Mesendoderm (in vitro differentiated cells): ENCODE results near the gene BCO2.
"Not testable (repeated sequence)": the region's sequence is repeated elsewhere in the genome, so short reads cannot be mapped to it uniquely, and the experiment has no call there.

Experiments used
- DNase-seq: peaks from one replicate; pipeline ENCODE4 v3.0.0; 2013
- H2AK5ac ChIP-seq: 2 replicates; pipeline ENCODE4 v1.6.1; 2013; ENCODE audit warnings: low read length, inconsistent platforms
- H2BK120ac ChIP-seq: 2 replicates; pipeline ENCODE4 v1.6.1; 2013; ENCODE audit warnings: low read depth, mild to moderate bottlenecking, low read length, moderate library complexity, mixed read lengths
- H2BK15ac ChIP-seq: replicated peaks from 2 replicates; pipeline ENCODE4 v1.6.1; 2013; ENCODE audit warnings: low read depth, mild to moderate bottlenecking, moderate library complexity
- H2BK5ac ChIP-seq: 2 replicates; pipeline ENCODE4 v1.6.1; 2013; ENCODE audit warnings: low read length, inconsistent platforms
- H3K18ac ChIP-seq: 2 replicates; pipeline ENCODE4 v1.6.1; 2013; ENCODE audit warnings: mild to moderate bottlenecking, low read length, mixed read lengths
- H3K23ac ChIP-seq: one replicate; pipeline ENCODE4 v1.6.1; 2013; ENCODE audit warnings: low read length
- H3K27ac ChIP-seq: 2 replicates; pipeline ENCODE4 v1.5.1; 2013; ENCODE audit warnings: low read depth, mild to moderate bottlenecking, inconsistent platforms, low read length, moderate library complexity
- H3K27me3 ChIP-seq: 2 replicates; pipeline ENCODE4 v1.6.1; 2013; ENCODE audit warnings: low read length, control low read depth, mild to moderate bottlenecking, inconsistent platforms; ENCODE audit not compliant: insufficient read depth, poor library complexity
- H3K36me3 ChIP-seq: 2 replicates; pipeline ENCODE4 v1.6.1; 2013; ENCODE audit warnings: low read length, inconsistent platforms; ENCODE audit not compliant: control insufficient read depth, insufficient read depth
- H3K4ac ChIP-seq: one replicate; pipeline ENCODE4 v1.6.1; 2013; ENCODE audit warnings: low read depth, mild to moderate bottlenecking, low read length, moderate library complexity
- H3K4me1 ChIP-seq: 2 replicates; pipeline ENCODE4 v1.6.1; 2013; ENCODE audit warnings: low read depth, low read length, inconsistent platforms; ENCODE audit not compliant: control insufficient read depth
- H3K4me2 ChIP-seq: 2 replicates; pipeline ENCODE4 v1.6.1; 2013; ENCODE audit warnings: low read length
- H3K4me3 ChIP-seq: 2 replicates; pipeline ENCODE4 v1.5.1; 2013; ENCODE audit warnings: mild to moderate bottlenecking, low read length
- H3K56ac ChIP-seq: one replicate; pipeline ENCODE4 v1.6.1; 2013; ENCODE audit warnings: low read length
- H3K79me1 ChIP-seq: 2 replicates; pipeline ENCODE4 v1.6.1; 2013; ENCODE audit warnings: low read length, inconsistent platforms
- H3K79me2 ChIP-seq: 2 replicates; pipeline ENCODE4 v1.6.1; 2013; ENCODE audit warnings: mild to moderate bottlenecking, low read length; ENCODE audit not compliant: control insufficient read depth, insufficient read depth
- H3K9ac ChIP-seq: 2 replicates; pipeline ENCODE4 v1.6.1; 2013; ENCODE audit warnings: low read length, inconsistent platforms
- H4K5ac ChIP-seq: one replicate; pipeline ENCODE4 v1.6.1; 2013; ENCODE audit warnings: low read length
- H4K8ac ChIP-seq: one replicate; pipeline ENCODE4 v1.6.1; 2013; ENCODE audit warnings: low read depth, mild to moderate bottlenecking, control low read depth, low read length, moderate library complexity
- WGBS: extraction: QIAGEN DNeasy Blood & Tissue Kit; methylation state at CpG from one replicate; pipeline ENCODE4 v1.1.7; 2013; ENCODE audit warnings: low lambda C conversion rate, missing lambda C conversion rate; ENCODE audit not compliant: insufficient coverage; ENCODE audit errors: extremely low coverage; 5-methylcytosine and 5-hydroxymethylcytosine counted together

The BCO2 gene

GRCh38 chr11:112196519-112197087 lies 21.3 kb downstream of the BCO2 start:
- DNase-seq, result no peak
- Histone ChIP-seq H3K4ac (no peak overlapping the region), H3K9ac (no peak overlapping the region), H3K36me3 (no peaks in the 10 kb centered on the region), H2BK120ac (no peak overlapping the region), H4K5ac (no peak overlapping the region), H3K79me2 (no peaks in the 10 kb centered on the region), H3K79me1 (no peaks in the 10 kb centered on the region), H3K4me2 (no peak overlapping the region), H2BK15ac (no peak overlapping the region), H3K4me3 (no peak overlapping the region), H2AK5ac (no peak overlapping the region), H3K18ac (no peak overlapping the region), H2BK5ac (no peak overlapping the region), H4K8ac (no peak overlapping the region), H3K23ac (no peak overlapping the region), H3K27me3 (no peaks in the 10 kb centered on the region), H3K27ac (no peak overlapping the region), H3K56ac (no peak overlapping the region), H3K4me1 (no peaks in the 10 kb centered on the region)
- WGBS, result no CpG with 5 or more reads among the region's 2 CpGs

DNA sequence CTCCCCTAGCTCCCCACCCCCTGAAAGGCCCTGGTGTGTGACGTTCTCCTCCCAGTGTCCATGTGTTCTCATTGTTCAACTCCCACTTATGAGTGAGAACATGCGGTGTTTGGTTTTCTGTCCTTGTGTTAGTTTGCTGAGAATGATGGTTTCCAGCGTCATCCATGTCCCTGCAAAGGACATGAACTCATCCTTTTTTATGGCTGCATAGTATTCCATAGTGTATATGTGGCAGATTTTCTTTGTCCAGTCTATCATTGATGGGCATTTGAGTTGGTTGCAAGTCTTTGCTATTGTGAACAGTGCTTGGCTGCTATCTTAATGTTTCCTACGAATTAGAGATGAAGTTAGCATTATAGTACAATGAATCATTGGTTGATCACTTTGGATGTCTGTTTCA lies 23.8 kb downstream of the BCO2 start:
- H3K9ac ChIP-seq, H3K79me2 ChIP-seq, H3K18ac ChIP-seq, H4K8ac ChIP-seq, H2AK5ac ChIP-seq, H3K27ac ChIP-seq, H3K27me3 ChIP-seq, DNase-seq, H3K23ac ChIP-seq, H3K4me2 ChIP-seq, H3K4ac ChIP-seq, H3K56ac ChIP-seq, H3K79me1 ChIP-seq, H2BK120ac ChIP-seq, H2BK5ac ChIP-seq, H4K5ac ChIP-seq, H3K4me3 ChIP-seq, H3K4me1 ChIP-seq, H2BK15ac ChIP-seq, H3K36me3 ChIP-seq: not testable (repeated sequence)
- WGBS, result no CpG with 5 or more reads among the region's 4 CpGs

- Histone ChIP-seq H4K8ac (no peak overlapping the region), H3K4me3 (no peak overlapping the region), H2BK15ac (no peak overlapping the region), H2AK5ac (no peak overlapping the region), H3K4me1 (no peaks in the 10 kb centered on the region), H3K79me2 (no peaks in the 10 kb centered on the region), H3K36me3 (no peaks in the 10 kb centered on the region), H3K4me2 (no peak overlapping the region), H2BK5ac (no peak overlapping the region), H3K79me1 (no peaks in the 10 kb centered on the region), H3K27me3 (no peaks in the 10 kb centered on the region), H4K5ac (no peak overlapping the region), H2BK120ac (no peak overlapping the region), H3K4ac (no peak overlapping the region), H3K9ac (no peak overlapping the region), H3K23ac (no peak overlapping the region), H3K18ac (no peak overlapping the region), H3K27ac (no peak overlapping the region), H3K56ac (no peak overlapping the region)
- no peak for DNase-seq
- no CpG with 5 or more reads among the region's 2 CpGs for WGBS
Measured at GRCh38 chr11:112200252-112200651, 24.9 kb downstream of the BCO2 start.

DNA sequence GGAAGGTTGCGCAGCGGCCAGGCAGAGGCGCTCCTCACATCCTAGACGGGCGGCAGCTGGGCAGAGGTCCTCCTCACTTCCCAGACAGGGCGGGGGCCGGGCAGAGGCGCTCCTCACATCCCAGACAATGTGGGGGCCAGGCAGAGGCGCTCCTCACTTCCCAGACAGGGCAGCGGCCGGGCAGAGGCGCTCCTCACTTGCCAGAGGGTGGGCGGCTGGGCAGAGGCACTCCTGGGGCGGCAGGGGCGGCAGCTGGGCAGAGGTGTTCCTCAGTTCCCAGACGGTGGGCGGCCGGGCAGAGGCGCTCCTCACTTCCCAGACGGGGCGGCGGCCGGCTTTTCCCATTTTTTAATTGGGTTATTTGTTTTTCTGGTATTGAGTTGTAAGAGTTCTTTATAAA lies 30.8 kb downstream of the BCO2 start:
- H3K27ac ChIP-seq, result no peak overlapping the region
- H2BK120ac ChIP-seq, result no peak overlapping the region
- H3K27me3 ChIP-seq, result no peaks in the 10 kb centered on the region
- H3K56ac ChIP-seq, result no peak overlapping the region
- no peak overlapping the region for H3K9ac ChIP-seq
- H3K4me3 ChIP-seq, result no peak overlapping the region
- H3K4me1 ChIP-seq, result no peaks in the 10 kb centered on the region
- no peak overlapping the region for H4K5ac ChIP-seq
- no peak overlapping the region for H2BK15ac ChIP-seq
- no peaks in the 10 kb centered on the region for H3K79me2 ChIP-seq
- no peak overlapping the region for H3K18ac ChIP-seq
- no peaks in the 10 kb centered on the region for H3K79me1 ChIP-seq
- H3K4ac ChIP-seq, result no peak overlapping the region
- no peak overlapping the region for H3K23ac ChIP-seq
- H3K4me2 ChIP-seq, result no peak overlapping the region
- no CpG with 5 or more reads among the region's 23 CpGs for WGBS
- no peak overlapping the region for H2AK5ac ChIP-seq
- no peak overlapping the region for H4K8ac ChIP-seq
- DNase-seq, result no peak
- H2BK5ac ChIP-seq, result no peak overlapping the region
- H3K36me3 ChIP-seq, result no peaks in the 10 kb centered on the region

GRCh38 chr11:112210890-112211289 lies 35.6 kb downstream of the BCO2 start:
- Histone ChIP-seq H3K27me3 (no peaks in the 10 kb centered on the region), H3K4me2 (no peak overlapping the region), H2BK120ac (no peak overlapping the region), H3K56ac (no peak overlapping the region), H4K5ac (no peak overlapping the region), H3K4me1 (no peaks in the 10 kb centered on the region), H3K36me3 (no peaks in the 10 kb centered on the region), H3K79me1 (no peaks in the 10 kb centered on the region), H3K79me2 (no peaks in the 10 kb centered on the region), H2AK5ac (no peak overlapping the region), H4K8ac (no peak overlapping the region), H3K9ac (no peak overlapping the region), H3K23ac (no peak overlapping the region), H3K4me3 (no peak overlapping the region), H2BK5ac (no peak overlapping the region), H2BK15ac (no peak overlapping the region), H3K18ac (no peak overlapping the region), H3K27ac (no peak overlapping the region), H3K4ac (no peak overlapping the region)
- no peak for DNase-seq
- whole genome bisulfite sequencing, result no CpG with 5 or more reads among the region's 1 CpG

DNA sequence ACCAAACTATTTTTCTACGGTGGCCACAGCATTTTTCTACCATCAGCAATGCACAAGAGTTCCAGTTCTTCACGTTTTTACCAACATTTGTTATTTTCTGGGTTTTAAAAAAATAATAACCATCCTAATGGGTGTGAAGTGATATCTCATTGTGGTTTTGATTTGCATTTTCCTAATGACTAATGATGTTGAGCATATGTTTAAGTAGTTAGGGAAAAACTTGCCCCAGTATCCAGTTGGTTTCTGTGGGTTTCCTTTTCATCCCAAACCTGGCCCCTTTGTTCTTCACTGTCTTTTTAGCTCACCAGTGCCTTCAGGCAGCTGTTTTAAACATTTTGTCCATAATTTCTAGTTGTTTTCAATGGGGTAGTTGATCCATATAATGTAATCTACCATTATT lies 36.2 kb downstream of the BCO2 start:
- DNase-seq, result no peak
- no peak overlapping the region for H2BK120ac ChIP-seq
- no peak overlapping the region for H4K5ac ChIP-seq
- no peak overlapping the region for H3K23ac ChIP-seq
- no CpG with 5 or more reads among the region's 2 CpGs for WGBS
- no peak overlapping the region for H2BK5ac ChIP-seq
- no peaks in the 10 kb centered on the region for H3K36me3 ChIP-seq
- no peaks in the 10 kb centered on the region for H3K79me1 ChIP-seq
- no peak overlapping the region for H3K56ac ChIP-seq
- no peak overlapping the region for H3K4ac ChIP-seq
- H3K9ac ChIP-seq, result no peak overlapping the region
- no peak overlapping the region for H3K27ac ChIP-seq
- no peak overlapping the region for H3K4me3 ChIP-seq
- no peak overlapping the region for H2AK5ac ChIP-seq
- H3K27me3 ChIP-seq, result no peaks in the 10 kb centered on the region
- H3K4me1 ChIP-seq, result no peaks in the 10 kb centered on the region
- no peak overlapping the region for H3K4me2 ChIP-seq
- H4K8ac ChIP-seq, result no peak overlapping the region
- H2BK15ac ChIP-seq, result no peak overlapping the region
- H3K79me2 ChIP-seq, result no peaks in the 10 kb centered on the region
- no peak overlapping the region for H3K18ac ChIP-seq
